ENCODE data around the gene KLHDC9.

The KLHDC9 gene

DNA sequence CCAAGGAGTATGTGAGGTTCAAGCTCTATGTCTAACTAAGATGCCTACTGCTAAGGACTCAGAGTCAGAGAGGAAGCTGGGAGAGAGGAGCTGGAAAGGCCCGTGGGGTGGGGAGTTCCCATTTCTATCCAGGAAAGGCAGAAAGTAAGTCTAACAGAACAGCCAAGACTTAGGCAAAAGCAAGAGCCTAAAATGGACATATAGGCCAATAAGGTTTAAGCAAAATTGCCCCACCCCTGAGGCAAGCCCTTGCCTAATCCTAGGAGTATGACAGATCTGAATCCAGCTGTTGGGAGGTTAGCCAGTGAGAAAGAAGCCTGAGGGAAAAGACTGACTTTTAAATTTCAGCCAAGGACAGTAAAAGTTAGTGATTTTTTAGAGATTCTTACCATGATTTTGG lies 1.6 kb upstream of the KLHDC9 start:
- no peak for TF ChIP-seq ZFX (IDR thresholded peaks at IDR 0.05; ENCODE audit: borderline replicate concordance)
- TF ChIP-seq, protein P1, sequence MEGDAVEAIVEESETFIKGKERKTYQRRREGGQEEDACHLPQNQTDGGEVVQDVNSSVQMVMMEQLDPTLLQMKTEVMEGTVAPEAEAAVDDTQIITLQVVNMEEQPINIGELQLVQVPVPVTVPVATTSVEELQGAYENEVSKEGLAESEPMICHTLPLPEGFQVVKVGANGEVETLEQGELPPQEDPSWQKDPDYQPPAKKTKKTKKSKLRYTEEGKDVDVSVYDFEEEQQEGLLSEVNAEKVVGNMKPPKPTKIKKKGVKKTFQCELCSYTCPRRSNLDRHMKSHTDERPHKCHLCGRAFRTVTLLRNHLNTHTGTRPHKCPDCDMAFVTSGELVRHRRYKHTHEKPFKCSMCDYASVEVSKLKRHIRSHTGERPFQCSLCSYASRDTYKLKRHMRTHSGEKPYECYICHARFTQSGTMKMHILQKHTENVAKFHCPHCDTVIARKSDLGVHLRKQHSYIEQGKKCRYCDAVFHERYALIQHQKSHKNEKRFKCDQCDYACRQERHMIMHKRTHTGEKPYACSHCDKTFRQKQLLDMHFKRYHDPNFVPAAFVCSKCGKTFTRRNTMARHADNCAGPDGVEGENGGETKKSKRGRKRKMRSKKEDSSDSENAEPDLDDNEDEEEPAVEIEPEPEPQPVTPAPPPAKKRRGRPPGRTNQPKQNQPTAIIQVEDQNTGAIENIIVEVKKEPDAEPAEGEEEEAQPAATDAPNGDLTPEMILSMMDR (IDR thresholded peaks at IDR 0.05), result no peak
- no peak overlapping the region for H3K27ac ChIP-seq

DNA sequence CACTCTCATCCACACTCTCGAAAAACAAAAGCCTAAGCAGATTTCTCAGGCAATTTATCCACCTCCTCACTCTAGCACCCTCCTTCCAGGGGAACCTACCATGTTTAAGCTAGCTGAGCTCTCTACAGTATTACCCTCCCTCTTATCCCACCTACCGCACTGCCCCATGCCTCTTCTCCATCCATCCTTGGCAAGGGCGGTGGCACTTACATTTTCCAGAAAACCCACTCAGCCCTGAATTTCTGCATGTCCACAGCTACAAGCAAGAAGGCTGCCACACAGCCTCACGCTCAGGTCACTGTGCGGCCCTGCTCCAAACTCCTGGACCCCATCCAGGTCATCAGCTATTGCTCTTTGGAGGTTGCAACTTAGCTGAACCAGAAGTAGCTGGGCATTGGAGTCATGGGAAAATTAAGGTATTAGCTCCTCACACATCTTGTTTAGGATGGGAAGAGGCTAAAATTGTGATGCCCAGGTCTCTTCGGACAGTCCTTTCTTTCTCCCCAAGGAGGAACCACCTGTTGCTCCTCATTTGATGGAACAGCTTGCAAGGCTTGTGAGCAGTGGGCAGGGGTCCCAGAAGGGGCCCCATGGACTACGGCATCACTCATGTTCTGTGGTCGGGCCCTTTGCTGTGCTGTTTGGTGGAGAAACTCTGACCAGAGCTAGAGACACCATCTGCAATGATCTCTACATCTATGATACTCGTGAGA lies 1.1 kb downstream of the KLHDC9 start:
- peak overlapping the region; percentile 75 for H3K27ac ChIP-seq
- no peak for TF ChIP-seq ZFX (IDR thresholded peaks at IDR 0.05; ENCODE audit: borderline replicate concordance)
- TF ChIP-seq, protein P1 (IDR thresholded peaks at IDR 0.05), result no peak

DNA sequence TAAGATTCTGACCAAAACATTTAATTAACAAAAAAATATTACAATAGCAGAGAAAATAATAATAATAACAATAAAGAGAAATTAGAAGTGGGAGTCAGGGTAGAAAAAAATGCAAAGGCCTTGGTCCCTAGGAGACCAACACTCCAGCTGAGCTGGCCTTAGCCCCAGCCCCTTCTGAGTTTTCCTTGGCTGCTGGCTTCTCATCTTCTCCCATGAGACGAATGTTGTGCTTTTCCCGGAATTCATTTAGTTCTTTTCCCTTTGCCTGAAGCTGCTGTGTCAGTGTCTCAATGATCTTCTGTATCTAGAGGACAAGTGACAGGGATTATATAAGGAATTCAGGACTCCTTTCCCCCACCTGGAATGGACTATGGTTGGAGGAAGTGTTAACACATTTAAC lies 2.4 kb downstream of the KLHDC9 start:
- no peak overlapping the region for H3K27ac ChIP-seq
- TF ChIP-seq, protein P1 (IDR thresholded peaks at IDR 0.05), result no peak
- TF ChIP-seq ZFX (IDR thresholded peaks at IDR 0.05; ENCODE audit: borderline replicate concordance), result no peak

DNA sequence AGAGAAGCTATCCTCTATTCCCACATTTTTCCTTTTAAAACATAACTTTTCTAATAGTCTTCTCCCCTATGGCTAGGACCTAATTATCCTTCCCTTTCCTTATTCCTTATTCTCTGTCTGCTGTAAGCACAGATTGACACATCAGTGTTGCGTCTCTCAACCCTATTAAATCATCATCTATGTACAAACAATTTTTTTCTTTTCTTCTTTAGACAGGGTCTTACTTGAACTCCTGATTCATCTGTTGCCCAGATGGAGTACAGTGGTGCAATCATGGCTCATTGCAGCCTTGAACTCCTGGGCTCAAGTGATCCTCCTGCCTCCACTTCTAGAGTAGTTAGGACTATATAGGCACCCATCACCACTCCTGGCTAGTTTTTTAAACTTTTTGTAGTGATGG lies 8.3 kb downstream of the KLHDC9 start:
- no peak overlapping the region for H3K27ac ChIP-seq
- TF ChIP-seq ZFX (IDR thresholded peaks at IDR 0.05; ENCODE audit: borderline replicate concordance), result no peak
- TF ChIP-seq, protein P1 (IDR thresholded peaks at IDR 0.05), result no peak

DNA sequence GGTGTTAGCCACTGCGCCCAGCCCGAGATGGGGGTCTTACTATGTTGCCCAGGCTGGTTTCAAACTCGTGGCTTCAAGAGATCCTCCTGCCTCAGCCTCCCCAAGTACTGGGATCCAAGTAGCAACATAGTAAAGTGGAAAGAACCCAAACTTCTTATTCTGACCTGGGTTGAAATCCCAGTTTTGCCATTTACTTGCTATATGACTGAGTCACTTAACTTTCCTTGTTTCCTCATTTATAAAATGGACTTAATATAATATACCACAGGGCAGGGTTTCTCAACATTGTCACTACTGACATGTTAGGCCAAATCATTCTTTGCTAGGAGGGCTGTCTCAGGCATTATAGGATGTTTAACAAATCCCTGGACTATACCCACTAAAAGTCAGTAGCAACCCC lies 13.0 kb downstream of the KLHDC9 start:
- no peak overlapping the region for H3K27ac ChIP-seq
- TF ChIP-seq, protein P1 (IDR thresholded peaks at IDR 0.05), result no peak
- no peak for TF ChIP-seq ZFX (IDR thresholded peaks at IDR 0.05; ENCODE audit: borderline replicate concordance)

DNA sequence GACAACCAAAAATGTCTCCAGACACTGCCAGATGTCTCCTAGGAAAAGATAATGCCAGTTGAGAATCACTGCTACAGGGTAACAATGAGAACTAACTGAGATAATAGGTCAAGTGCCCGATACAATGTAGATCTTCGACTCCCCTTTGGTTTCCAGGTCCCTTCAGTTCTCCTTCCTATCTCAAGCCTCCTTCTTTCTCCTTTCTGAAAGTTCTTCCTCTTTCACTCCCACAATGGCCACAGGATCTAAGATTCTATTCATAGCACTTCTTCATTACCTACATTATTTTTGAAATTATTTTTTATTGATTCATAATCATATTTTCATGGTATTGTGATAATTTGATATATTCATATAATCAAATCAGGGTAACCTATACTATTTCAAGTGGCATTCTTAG lies 13.4 kb downstream of the KLHDC9 start:
- TF ChIP-seq ZFX (IDR thresholded peaks at IDR 0.05; ENCODE audit: borderline replicate concordance), result no peak
- TF ChIP-seq, protein P1 (IDR thresholded peaks at IDR 0.05), result no peak
- H3K27ac ChIP-seq, result no peak overlapping the region

DNA sequence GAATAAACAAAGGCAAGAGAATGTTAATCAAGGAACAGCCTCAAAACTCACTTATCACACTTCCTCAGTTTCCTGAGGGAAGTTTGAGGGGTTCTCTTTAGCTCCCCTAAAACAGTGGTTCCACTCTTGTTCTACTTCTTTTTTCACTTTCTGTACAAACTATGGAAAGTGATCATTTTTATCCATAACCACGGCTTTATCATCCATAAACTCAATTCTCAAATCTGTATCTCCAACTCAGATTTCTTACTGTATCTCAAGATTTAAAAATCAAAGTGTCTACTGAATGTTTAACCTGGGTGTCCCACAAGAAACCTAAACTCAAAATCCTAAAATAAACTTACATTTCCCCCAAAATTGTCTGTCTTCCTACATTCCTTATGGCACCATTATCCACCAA lies 15.8 kb downstream of the KLHDC9 start:
- 0 out of 2 replicates have a peak overlapping the region, but pooled peaks have one; percentile 5 for H3K27ac ChIP-seq
- no peak for TF ChIP-seq ZFX (IDR thresholded peaks at IDR 0.05; ENCODE audit: borderline replicate concordance)
- TF ChIP-seq, protein P1 (IDR thresholded peaks at IDR 0.05), result no peak
